GM21515 (cell line): ENCODE results near the gene AOC3.
"Not testable (repeated sequence)": the region's sequence is repeated elsewhere in the genome, so short reads cannot be mapped to it uniquely, and the experiment has no call there.

Source experiments
- ATAC-seq: cut with Tn5 transposase; IDR thresholded peaks from one replicate; pipeline ENCODE4 v1.9.1; 2021; ENCODE audit not compliant: unreplicated experiment

Gene AOC3

DNA sequence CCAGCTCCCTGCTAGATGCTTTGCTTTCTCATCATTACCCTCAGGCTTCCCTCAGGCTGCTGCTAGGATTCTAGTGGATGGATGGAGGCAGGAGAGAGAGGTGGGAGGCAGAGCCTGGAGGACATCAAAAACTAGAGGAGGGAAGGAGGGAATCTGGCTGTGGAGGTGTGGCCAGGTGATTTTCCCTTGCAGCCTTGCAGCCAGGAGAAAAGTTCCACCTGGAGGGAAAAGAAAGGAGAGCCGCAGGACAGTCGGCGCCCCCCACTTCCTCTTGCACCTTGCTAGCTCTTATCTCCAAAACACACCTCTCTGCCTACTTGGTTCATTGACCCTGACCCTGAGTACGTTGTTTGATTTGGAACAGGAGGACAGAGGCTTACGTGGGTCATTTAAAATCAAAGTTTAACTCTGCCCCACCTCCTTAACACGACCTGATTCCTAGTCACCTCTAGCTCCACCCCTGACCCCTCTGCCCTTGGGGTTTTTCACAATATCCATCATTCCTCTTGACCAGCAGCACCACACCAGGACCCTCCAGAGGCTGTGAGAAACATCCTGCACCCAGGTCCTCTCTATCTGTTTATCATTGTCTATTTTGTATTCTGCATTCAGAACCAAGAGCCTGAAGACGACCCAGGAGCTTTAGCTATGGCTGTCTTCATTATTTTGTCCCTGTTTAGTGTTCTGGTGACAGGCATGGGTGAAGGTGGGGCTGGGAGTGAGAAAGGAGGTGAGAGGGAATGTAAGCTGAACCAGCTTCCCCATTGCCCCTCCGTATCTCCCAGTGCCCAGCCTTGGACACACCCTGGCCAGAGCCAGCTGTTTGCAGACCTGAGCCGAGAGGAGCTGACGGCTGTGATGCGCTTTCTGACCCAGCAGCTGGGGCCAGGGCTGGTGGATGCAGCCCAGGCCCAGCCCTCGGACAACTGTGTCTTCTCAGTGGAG, 15.9 kb downstream of the AOC3 start:
- ATAC-seq, result no peak

DNA sequence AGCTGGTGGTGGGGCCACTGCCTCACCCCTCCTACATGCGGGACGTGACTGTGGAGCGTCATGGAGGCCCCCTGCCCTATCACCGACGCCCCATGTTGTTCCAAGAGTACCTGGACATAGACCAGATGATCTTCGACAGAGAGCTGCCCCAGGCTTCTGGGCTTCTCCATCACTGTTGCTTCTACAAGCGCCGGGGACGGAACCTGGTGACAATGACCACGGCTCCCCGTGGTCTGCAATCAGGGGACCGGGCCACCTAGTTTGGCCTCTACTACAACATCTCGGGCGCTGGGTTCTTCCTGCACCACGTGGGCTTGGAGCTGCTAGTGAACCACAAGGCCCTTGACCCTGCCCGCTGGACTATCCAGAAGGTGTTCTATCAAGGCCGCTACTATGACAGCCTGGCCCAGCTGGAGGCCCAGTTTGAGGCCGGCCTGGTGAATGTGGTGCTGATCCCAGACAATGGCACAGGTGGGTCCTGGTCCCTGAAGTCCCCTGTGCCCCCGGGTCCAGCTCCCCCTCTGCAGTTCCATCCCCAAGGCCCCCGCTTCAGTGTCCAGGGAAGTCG, 16.8 kb downstream of the AOC3 start:
- ATAC-seq, result not testable (repeated sequence)

DNA sequence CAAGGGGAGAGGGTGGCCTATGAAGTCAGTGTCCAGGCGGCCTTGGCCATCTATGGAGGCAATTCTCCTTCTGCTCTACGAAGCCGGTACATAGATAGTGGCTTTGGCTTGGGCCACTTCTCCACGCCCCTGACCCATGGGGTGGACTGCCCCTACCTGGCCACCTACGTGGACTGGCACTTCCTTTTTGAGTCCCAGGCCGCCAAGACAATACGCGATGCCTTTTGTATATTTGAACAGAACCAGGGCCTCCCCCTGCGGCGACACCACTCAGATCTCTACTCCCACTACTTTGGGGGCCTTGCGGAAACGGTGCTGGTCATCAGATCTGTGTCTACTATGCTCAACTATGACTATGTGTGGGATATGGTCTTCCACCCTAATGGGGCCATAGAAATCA, 17.3 kb downstream of the AOC3 start:
- ATAC-seq, result no peak

DNA sequence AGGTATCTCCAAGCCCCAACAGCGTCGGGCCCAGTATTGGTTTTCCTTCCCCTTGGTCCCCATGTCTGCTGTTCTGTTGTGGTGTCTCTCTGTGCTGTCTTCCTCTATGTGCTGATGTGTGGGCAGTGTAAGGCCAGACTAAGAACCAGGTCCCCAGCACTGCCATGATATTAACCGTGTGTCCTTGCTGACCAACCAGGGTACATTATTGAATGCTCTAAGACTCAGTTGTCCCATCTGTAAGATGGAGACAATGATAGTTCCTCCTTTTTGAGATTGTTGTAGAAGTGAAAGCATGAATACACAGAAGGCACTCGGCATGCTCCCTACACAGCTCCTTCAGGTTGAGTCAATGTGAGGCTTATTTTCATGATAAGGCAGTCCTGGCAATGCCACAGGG, 20.6 kb downstream of the AOC3 start:
- ATAC-seq, result no peak

DNA sequence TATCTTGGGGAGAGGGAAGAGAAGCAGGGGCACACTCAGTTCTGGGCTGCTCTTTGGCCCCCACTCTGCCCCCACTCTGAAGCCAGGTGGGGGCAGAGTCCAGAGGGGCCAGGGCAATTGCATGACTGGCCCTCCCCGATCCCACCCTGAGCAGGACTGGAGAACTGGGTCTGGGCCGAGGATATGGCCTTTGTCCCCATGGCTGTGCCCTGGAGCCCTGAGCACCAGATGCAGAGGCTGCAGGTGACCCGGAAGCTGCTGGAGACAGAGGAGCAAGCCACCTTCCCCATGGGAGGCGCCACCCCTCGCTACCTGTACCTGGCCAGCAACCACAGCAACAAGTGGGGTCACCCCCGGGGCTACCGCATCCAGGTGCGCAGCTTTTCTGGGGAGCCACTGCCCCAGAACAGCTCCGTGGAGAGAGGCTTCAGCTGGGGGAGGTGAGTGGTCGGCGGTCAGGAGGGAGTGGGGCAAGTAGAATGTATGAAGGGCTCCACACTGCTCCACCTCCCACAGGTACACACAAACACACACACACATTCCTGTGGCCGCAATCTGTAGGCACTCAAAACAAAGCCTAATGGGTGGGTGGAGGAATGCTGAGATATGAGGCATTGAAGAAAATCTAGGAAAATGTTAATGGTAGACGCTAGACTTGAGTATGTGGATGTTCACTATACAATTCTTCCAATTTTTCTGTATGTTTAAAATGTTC, 21.4 kb downstream of the AOC3 start:
- no peak for ATAC-seq

DNA sequence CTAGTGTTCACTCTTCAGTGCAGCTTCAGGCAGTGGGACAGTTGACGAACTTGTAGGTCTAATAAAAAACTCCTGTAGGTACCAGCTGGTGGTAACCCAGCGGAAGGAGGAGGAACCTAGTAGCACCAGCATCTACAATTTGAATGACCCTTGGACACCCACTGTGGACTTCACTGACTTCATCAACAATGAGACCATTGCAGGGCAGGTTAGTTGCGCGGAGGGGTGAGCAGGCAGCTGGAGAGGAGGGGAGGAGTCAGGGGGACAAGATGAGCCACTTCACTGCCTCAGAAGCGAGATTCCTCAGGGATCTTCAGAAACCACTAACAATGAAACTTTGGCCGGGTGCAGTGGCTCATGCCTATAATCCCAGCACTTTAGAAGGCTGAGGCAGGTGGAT, 22.3 kb downstream of the AOC3 start:
- ATAC-seq, result no peak

DNA sequence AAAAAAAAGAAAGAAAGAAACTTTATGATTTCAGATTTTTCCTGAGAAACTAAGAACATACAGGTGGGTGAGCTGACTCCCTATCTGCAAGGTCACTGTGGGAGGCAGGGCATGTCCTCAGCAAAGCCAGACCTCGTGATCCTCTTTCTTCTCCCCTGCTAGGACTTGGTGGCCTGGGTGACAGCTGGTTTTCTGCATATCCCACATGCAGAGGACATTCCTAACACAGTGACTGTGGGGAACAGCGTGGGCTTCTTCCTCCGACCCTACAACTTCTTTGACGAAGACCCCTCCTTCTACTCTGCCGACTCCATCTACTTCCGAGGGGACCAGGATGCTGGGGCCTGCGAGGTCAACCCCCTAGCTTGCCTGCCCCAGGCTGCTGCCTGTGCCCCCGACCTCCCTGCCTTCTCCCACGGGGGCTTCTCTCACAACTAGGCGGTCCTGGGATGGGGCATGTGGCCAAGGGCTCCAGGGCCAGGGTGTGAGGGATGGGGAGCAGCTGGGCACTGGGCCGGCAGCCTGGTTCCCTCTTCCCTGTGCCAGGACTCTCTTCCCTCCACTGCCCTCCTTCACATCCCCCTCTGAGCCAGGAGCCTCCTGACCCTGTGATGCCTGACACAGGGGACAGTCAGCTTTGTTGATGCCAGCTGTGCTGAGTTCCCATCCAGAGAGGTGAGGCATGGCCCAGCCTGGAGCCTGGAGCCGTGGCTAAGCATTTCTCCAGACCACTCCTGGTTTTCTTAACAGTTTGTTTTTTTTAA, 23.1 kb downstream of the AOC3 start:
- not testable (repeated sequence) for ATAC-seq

DNA sequence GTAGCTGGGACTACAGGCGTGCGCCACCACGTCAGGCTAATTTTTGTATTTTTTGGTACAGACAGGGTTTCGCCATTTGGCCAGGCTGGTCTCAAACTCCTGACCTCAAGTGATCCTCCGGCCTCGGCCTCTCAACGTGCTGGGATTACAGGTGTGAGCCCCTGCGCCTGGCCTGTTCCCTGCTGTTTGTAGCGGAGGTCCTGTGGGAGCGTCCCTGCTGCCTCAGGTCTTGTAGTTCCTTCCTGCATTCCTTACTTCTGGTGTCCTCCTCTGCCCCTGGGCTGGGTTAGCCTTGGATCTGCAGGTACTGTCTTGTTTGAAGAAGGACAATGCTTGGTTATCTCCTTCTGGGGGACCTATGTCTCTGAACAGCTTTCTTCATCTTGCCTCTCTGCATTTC, 26.0 kb downstream of the AOC3 start:
- ATAC-seq, result no peak

DNA sequence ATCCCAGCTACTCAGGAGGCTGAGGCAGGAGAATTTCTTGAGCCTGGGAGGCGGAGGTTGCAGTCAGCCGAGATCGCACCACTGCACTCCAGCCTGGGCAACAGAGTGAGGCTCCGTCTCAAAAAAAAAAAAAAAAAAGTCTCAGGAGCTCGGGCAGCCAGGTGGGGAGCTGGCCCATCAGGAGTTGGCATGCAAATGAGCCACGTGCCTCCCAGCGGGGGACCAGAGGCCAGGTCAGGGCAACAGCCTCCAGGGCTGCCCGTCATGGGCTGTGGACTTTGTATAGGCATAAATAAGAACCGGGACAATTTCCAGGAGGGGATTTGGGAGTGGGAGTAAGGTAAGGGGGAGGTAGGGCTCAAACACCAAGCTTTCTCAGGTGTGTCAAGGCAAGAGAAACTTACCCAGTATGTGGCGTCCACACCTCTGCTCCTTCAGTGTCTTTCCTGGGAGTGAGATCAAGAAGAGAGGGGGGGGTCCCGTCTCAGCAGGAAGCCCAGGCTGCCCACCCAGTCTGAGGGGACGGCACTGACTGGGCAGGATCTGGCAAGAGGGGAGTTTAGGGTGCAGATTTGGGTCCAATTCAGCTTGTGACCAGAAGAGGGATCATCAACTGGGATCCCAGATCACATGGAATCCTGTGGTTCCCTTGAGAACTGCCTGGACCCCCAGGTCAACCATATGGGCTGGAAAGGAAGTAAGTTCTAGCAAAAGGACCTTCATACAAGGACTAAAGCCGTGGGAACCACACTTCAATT, 27.3 kb downstream of the AOC3 start:
- ATAC-seq, result no peak

DNA sequence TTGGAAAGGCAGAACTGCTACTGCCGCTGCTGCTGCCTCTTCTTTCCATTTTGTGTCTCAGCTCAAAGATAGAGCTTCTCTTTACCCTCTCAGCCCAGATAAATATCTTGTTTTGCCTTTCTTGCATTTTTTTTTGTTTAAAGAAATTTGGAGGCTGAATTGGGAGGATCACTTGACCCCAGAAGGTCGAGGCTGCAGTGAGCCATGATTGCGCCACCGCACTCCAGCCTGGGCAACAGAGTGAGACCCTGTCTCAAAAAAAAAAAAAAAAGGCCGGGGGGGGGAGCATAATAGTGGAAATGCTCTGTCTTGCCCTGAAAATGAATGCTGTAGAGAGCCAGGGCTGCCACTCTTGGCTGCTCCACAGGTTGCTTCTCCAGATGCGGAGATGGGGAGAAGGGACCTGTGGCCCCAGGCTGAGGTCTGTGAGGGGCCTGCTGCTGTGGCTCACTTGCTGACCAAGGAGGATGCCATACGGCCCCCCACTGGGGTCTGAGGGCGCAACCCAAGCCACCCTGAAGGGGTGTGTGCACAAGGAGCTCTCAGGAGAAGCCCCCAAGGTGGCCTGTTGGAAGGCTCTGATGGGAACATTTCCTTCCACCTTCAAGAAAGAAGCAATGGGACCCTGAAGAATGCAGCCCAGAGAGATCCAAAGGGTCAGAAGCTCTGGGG, 28.1 kb downstream of the AOC3 start:
- ATAC-seq, result no peak

DNA sequence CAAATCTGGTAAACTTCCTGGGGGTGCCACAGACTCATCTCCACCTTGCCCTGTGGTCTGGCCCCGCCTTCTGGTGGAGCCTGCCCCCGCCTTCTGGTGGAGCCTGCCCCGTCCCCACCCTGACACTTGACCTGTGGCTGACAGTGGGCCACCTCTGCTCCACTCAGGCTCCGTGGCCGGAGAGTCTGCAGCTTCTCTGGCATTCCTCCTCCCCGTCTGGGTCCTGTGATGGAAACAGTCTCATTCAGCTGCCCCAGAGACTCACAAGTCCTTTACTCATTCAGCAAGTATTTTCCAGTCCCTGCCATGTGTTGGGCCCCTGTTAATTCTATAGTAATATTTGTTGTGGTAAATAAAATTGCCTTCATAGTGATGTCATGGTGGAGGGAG, 28.6 kb downstream of the AOC3 start:
- ATAC-seq, result no peak

DNA sequence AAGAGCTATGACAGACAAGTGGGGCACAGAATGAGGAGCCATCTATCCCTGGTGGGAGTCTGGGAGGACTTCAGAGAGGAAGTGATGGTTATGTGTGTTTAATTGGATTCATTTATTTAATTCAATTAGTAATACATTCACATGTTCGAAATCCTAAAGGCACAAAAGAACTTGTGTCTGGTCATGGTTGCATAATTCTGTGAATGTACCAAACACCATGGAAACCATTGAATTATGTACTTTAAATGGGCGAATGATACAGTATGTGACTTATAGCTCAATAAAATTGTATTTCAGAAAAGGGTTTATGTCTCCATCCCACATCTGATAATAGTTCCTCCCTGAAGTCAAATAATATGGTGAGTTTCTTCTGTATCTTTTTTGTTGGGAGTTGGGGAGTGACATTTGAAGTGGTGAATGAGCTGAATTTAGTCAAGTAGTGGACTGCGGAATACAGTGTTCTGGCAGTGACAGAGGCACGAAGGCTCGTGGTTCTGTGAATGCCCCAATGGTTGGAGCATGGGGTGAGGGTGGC, 29.8 kb downstream of the AOC3 start:
- no peak for ATAC-seq

DNA sequence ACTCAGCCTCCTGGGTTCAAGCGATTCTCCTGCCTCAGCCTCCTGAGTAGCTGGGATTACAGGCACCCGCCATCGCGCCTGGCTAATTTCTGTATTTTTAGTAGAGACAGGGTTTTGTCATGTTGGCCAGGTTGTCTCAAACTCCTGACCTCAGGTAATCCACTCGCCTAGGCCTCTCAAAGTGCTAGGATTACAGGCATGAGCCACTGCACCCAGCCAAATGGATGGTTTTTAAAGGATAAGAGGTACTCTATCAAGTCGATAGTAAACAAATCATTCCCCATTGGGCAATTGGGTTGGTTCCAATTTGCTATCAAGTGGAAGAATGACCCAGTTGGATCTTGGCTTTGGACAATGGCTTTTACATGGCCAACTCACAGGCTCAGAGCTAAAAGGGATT, 30.7 kb downstream of the AOC3 start:
- ATAC-seq, result not testable (repeated sequence)

DNA sequence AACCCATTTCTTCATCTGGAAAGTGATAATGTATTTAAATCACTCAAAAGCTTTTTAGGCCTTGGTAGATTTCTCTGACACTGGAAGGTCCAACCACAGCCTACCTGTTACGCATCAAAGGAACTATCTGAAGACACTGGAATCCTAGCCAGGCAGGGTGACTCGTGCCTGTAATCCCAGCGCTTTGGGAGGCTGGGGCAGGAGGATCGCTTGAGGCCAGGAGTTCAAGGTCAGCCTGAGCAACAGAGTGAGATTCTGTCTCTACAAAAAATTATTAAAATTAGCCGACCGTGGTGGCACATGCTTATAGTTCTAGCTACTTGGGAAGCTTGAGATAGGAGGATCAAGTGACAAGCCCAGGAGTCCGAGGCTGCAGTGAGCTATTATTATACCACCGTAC, 31.2 kb downstream of the AOC3 start:
- ATAC-seq, result no peak

DNA sequence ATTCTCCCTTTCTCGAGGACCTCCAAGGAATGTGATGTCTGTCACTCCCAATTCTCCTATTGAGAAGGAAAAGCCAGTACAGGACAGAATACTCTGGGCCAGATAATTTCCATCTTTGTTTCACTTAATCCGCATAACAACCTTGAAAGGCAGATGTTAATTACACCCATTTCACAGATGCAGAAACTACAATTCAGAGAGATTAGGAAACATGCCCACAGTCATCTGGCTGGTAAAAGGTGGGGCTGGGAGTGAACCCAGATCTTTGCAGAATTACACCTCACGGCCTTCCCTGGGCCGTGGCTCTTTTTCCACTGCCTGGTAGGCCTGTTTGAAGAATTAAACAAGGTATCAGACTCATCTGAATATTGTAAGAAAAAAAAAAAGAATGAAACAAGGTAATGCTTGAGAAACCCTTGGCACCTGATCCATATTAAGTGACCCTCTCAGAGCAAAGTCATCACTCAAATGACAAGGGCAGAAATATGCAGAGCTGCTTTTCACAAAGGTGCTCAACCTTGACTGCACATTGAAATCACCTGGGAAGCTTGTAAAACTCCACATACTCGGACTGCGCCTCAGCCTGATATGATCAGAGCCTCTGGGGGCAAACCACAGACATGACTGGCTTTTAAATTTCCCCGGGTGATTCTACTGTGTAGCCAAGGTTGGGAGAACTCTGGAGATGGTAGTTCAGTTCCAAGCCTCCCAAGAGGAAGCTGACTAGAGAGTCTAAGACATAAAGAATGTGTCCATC, 33.0 kb downstream of the AOC3 start:
- ATAC-seq, result no peak

DNA sequence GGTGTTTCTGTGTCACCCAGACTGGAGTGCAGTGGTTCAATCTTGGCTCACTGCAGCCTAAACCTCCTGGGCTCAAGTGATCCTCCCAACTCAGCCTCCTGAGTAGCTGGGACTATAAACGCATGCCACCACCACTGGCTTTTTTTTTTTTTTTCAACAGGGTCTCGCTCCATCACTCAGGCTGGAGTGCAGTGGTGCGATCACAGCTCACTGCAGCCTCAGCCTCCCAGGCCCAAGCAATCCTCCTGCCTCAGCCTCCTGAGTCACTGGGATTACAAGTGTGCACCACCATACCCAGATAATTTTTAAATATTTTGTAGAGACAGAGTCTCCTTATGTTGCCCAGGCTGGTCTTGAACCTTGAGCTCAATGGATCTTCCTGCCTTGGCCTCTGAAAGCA, 34.8 kb downstream of the AOC3 start:
- not testable (repeated sequence) for ATAC-seq

DNA sequence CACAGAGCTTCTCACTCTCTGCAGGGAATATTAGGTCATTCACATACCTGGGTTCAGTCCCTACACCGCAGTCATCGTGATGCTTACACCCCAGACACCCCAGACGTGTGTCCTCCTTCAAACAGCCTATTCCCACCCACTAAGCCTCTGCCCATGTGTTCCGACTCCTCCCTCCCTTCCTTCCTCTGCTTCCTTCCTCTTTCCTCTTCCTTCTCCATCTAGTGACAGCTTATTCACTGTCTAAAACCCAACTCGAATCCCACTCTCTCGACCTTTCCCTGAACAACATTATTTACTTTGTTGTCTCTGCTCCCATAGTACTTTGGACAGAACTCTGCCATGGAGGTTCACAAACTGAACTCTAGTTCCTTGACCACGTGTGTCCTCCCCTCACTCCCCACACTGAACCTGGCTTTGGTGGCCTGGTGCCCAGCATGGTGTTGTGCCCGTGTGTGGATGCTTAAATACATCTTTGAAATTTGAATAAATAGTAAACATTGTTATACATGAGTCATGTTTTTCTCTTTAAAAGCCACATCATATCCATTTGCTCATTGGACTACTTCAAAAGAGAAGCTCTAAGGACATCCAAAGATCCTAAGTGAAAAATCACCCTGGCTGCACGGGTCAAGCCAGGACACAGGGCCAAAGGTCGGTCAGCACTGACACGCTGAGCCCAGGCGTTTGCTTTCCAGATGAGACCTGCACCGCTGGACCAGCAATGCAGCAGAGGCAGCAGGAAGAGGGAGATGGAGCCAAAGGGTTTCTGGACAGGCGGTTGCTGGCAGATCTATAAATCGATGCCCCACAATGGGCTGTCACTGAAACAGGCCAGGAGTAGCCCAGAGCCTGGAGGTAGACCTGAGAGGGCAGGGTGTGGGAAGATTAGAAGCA, 35.5 kb downstream of the AOC3 start:
- ATAC-seq, result no peak

DNA sequence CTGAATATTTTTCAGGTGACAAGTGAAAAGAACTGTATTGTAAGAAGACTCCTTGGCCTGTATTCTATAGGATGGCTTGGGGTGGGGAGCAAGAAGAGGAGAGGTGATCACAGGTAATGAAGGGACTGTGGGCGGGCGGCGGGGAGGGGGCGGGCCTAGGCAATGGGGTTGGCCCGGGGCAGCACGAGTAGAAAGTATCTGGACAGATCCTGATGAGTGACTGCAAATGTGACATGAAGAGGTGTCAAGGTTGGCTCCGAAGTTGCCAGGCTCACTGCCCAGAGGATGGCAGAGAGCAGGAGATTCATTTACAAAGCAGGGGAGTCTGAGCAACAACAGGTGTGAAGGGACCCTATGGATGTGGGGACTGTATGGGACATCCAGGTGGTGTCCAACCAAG, 38.8 kb downstream of the AOC3 start:
- no peak for ATAC-seq
